ENCODE measurements around the gene IGF1R. TPM values are rescaled to one million over a fixed set of nuclear protein-coding genes. Genes with fewer than 3 reads are reported as not detected.

IGF1R gene
- total RNA-seq, 1 experiment from 2014 or later = 16.3 TPM

- no peak overlapping the region for H3K4me3 ChIP-seq (replicated peaks in 1 of 2; ENCODE audit: low read depth in 1 of 2, low read length in 2 of 2)
- no peak for TF ChIP-seq SP1 (IDR thresholded peaks at IDR 0.05; ENCODE audit: low read depth)
- TF ChIP-seq MAX (IDR thresholded peaks at IDR 0.05) = no peak
- TF ChIP-seq ELF1 (IDR thresholded peaks at IDR 0.05; ENCODE audit: borderline replicate concordance, low read depth) = no peak
- no peak for TF ChIP-seq CBX3 (IDR thresholded peaks at IDR 0.05; ENCODE audit: low read depth)
- TF ChIP-seq ZNF274 (IDR thresholded peaks at IDR 0.05; ENCODE audit: low read depth, low read length) = no peak
- TF ChIP-seq EZH2phosphoT487 (IDR thresholded peaks at IDR 0.05; ENCODE audit: borderline replicate concordance) = no peak
- no peak for TF ChIP-seq POLR2A (IDR thresholded peaks at IDR 0.05; ENCODE audit: borderline replicate concordance, extremely low read depth, insufficient read depth, insufficient read length)
- TF ChIP-seq EZH2 (IDR thresholded peaks at IDR 0.05) = no peak
- TF ChIP-seq YY1 (IDR thresholded peaks at IDR 0.05; ENCODE audit: extremely low read depth, insufficient replicate concordance, low read depth, low read length) = no peak
- TF ChIP-seq FOSL1 (IDR thresholded peaks at IDR 0.05; ENCODE audit: low read depth) = no peak
- TF ChIP-seq RAD21 (IDR thresholded peaks at IDR 0.05; ENCODE audit: low read depth) = no peak
- no peak for TF ChIP-seq POLR2AphosphoS5 (IDR thresholded peaks at IDR 0.05; ENCODE audit: low read depth, low read length)
- no peaks in the 10 kb centered on the region for H3K79me2 ChIP-seq (ENCODE audit: insufficient read depth, low read length)
- CTCF ChIA-PET = no interaction called here
- no peaks in the 10 kb centered on the region for H3K27me3 ChIP-seq (ENCODE audit: insufficient read depth, low read length)
- H3K4me1 ChIP-seq (ENCODE audit: control insufficient read depth in 1 of 2, insufficient read depth in 2 of 2, low read length in 2 of 2) = peaks cover 15 to 20% of the 10 kb centered on the region in 2 experiments
- H4K20me1 ChIP-seq (ENCODE audit: insufficient read depth) = no peaks in the 10 kb centered on the region
- RAD21 ChIA-PET (ENCODE audit: low non-redundant PET in 1 of 2, low total read pairs in 2 of 2, uncharacterized antibody in 2 of 2, unreplicated experiment in 2 of 2) = no interaction called here
- no peak for DNase-seq (ENCODE audit: low read depth, low spot score)
- no peaks in the 10 kb centered on the region for H3K9me2 ChIP-seq (ENCODE audit: insufficient read depth)
- H2AFZ ChIP-seq (ENCODE audit: low read depth, low read length, poor library complexity, severe bottlenecking) = no peak overlapping the region
- intact Hi-C loops (cut with micrococcal nuclease) = no loop called here
- no TSS peak for BruUV-seq (replicated peaks)
- POLR2A ChIA-PET = no interaction called here
- ATAC-seq = no peak
- H3K4me2 ChIP-seq (ENCODE audit: low read length) = no peak overlapping the region
- H3K27ac ChIP-seq (ENCODE audit: low read depth, low read length) = no peak overlapping the region
- no peaks in the 10 kb centered on the region for H3K36me3 ChIP-seq (ENCODE audit: control insufficient read depth in 1 of 2, insufficient read depth in 2 of 2, low read length in 2 of 2)
- H3K9me3 ChIP-seq (ENCODE audit: control insufficient read depth in 1 of 2, insufficient read depth in 1 of 2, low read depth in 1 of 2, low read length in 2 of 2) = no peaks in the 10 kb centered on the region
- no peak overlapping the region for H3K9ac ChIP-seq (ENCODE audit: low read length)
These were observed 74.3 kb downstream of the IGF1R start for GRCh38 chr15:98722645-98723044.

- Histone ChIP-seq H4K20me1 (ENCODE audit: insufficient read depth) (no peaks in the 10 kb centered on the region), H2AFZ (ENCODE audit: low read depth, low read length, poor library complexity, severe bottlenecking) (no peak overlapping the region), H3K27me3 (ENCODE audit: insufficient read depth, low read length) (no peaks in the 10 kb centered on the region), H3K4me3 (replicated peaks in 1 of 2; ENCODE audit: low read depth in 1 of 2, low read length in 2 of 2) (no peak overlapping the region), H3K4me2 (ENCODE audit: low read length) (no peak overlapping the region), H3K9me2 (ENCODE audit: insufficient read depth) (no peaks in the 10 kb centered on the region), H3K9me3 (ENCODE audit: control insufficient read depth in 1 of 2, insufficient read depth in 1 of 2, low read depth in 1 of 2, low read length in 2 of 2) (no peaks in the 10 kb centered on the region), H3K4me1 (ENCODE audit: control insufficient read depth in 1 of 2, insufficient read depth in 2 of 2, low read length in 2 of 2) (peaks cover 19 to 26% of the 10 kb centered on the region in 2 experiments), H3K9ac (ENCODE audit: low read length) (no peak overlapping the region), H3K27ac (ENCODE audit: low read depth, low read length) (no peak overlapping the region), H3K36me3 (ENCODE audit: control insufficient read depth in 1 of 2, insufficient read depth in 2 of 2, low read length in 2 of 2) (no peaks in the 10 kb centered on the region), H3K79me2 (ENCODE audit: insufficient read depth, low read length) (no peaks in the 10 kb centered on the region)
- RAD21 ChIA-PET (ENCODE audit: low non-redundant PET in 1 of 2, low total read pairs in 2 of 2, uncharacterized antibody in 2 of 2, unreplicated experiment in 2 of 2) = no interaction called here
- POLR2A ChIA-PET = no interaction called here
- CTCF ChIA-PET = no interaction called here
- no peak for TF ChIP-seq SP1 (IDR thresholded peaks at IDR 0.05; ENCODE audit: low read depth)
- no peak for TF ChIP-seq JUND (IDR thresholded peaks at IDR 0.05)
- TF ChIP-seq REST (IDR thresholded peaks at IDR 0.05; ENCODE audit: low read depth) = no peak
- intact Hi-C loops (cut with micrococcal nuclease) = no loop called here
- ATAC-seq (no peak), DNase-seq (ENCODE audit: low read depth, low spot score) (no peak)
- no TSS peak for BruUV-seq (replicated peaks)
These were observed 74.9 kb downstream of the IGF1R start for GRCh38 chr15:98723195-98723594.
